HG03108 (cell line): ENCODE measurements around the gene MRPS16.
"Not testable (repeated sequence)": the region's sequence is repeated elsewhere in the genome, so short reads cannot be mapped to it uniquely, and the experiment has no call there.

Experiments
- ATAC-seq: cut with Tn5 transposase; IDR thresholded peaks from one replicate; pipeline ENCODE4 v1.9.1; 2021; ENCODE audit warnings: moderate library complexity; ENCODE audit not compliant: unreplicated experiment

MRPS16 gene

GRCh38 chr10:73252445-73253224, at the start of gene MRPS16:
Gene MRPS16 (minus strand): TSS chr10:73252644. CDS start chr10:73252482, 162 bp downstream.
- ATAC-seq = peak; percentile 75

GRCh38 chr10:73296946-73297345, 44.5 kb upstream of the MRPS16 start:
- ATAC-seq = no peak

GRCh38 chr10:73293461-73293860, 41.0 kb upstream of the MRPS16 start:
- no peak for ATAC-seq

- ATAC-seq = no peak
These were observed 37.5 kb upstream of the MRPS16 start for GRCh38 chr10:73289958-73290357.

- ATAC-seq = no peak
These were observed 35.0 kb upstream of the MRPS16 start for GRCh38 chr10:73287441-73287840.

- ATAC-seq = no peak
These were observed 28.7 kb upstream of the MRPS16 start for GRCh38 chr10:73281097-73281496.

- no peak for ATAC-seq
These were observed 12.0 kb upstream of the MRPS16 start for GRCh38 chr10:73264423-73264822.

- no peak for ATAC-seq
These were observed 11.4 kb upstream of the MRPS16 start for GRCh38 chr10:73263693-73264347.

GRCh38 chr10:73262880-73263555, 10.6 kb upstream of the MRPS16 start:
- ATAC-seq = no peak

GRCh38 chr10:73262105-73262730, 9.8 kb upstream of the MRPS16 start:
- ATAC-seq = no peak

- ATAC-seq = no peak
These were observed 9.0 kb upstream of the MRPS16 start for GRCh38 chr10:73261362-73261995.

- not testable (repeated sequence) for ATAC-seq
These were observed 6.2 kb upstream of the MRPS16 start for GRCh38 chr10:73258612-73259011.

- ATAC-seq = no peak
These were observed 746 bp upstream of the MRPS16 start for GRCh38 chr10:73253225-73253555.

- no peak for ATAC-seq
These were observed 580 bp downstream of the MRPS16 start for GRCh38 chr10:73251683-73252444.

- no peak for ATAC-seq
These were observed 4.2 kb downstream of the MRPS16 start for GRCh38 chr10:73248259-73248724.

GRCh38 chr10:73247509-73248258, 4.8 kb downstream of the MRPS16 start:
- ATAC-seq = no peak

GRCh38 chr10:73246646-73247508, 5.6 kb downstream of the MRPS16 start, which contains the start of gene DNAJC9:
Gene DNAJC9 (minus strand): TSS chr10:73247255. CDS start chr10:73247189, 66 bp downstream.
- ATAC-seq = peak; percentile 76

GRCh38 chr10:73246322-73246645, 6.2 kb downstream of the MRPS16 start:
- ATAC-seq = no peak
